H9 (cell line): Measurements from ENCODE around the gene LPCAT3. TPM values are rescaled to one million over a fixed set of nuclear protein-coding genes. Genes with fewer than 3 reads are reported as not detected.

ENCODE experiments used
- DNase-seq: peaks from one replicate; pipeline ENCODE4 v3.0.0-alpha.2; 2017
- H2AFZ ChIP-seq: one replicate; pipeline ENCODE4 v1.6.1; 2013; ENCODE audit warnings: mild to moderate bottlenecking, low read length, control low read depth, moderate library complexity
- H2AK5ac ChIP-seq: 2 replicates; pipeline ENCODE4 v1.6.1; 2013; ENCODE audit warnings: low read length, control low read depth, mixed read lengths; ENCODE audit not compliant: insufficient read length
- H2BK120ac ChIP-seq: one replicate; pipeline ENCODE4 v1.6.1; 2013; ENCODE audit warnings: low read depth, mild to moderate bottlenecking, low read length, control low read depth, inconsistent platforms; ENCODE audit not compliant: poor library complexity, severe bottlenecking
- H2BK12ac ChIP-seq: 2 replicates; pipeline ENCODE4 v1.6.1; 2013; ENCODE audit warnings: low read length, control low read depth, mixed read lengths, low read depth; ENCODE audit not compliant: insufficient read length
- H2BK15ac ChIP-seq: 2 replicates; pipeline ENCODE4 v1.6.1; 2013; ENCODE audit warnings: low read depth, low read length, control low read depth
- H2BK20ac ChIP-seq: one replicate; pipeline ENCODE4 v1.6.1; 2013; ENCODE audit warnings: low read depth, mild to moderate bottlenecking, low read length, control low read depth, inconsistent platforms; ENCODE audit not compliant: poor library complexity, severe bottlenecking
- H2BK5ac ChIP-seq: 2 replicates; pipeline ENCODE4 v1.6.1; 2013; ENCODE audit warnings: low read length, control low read depth, mixed read lengths; ENCODE audit not compliant: insufficient read length
- H3K14ac ChIP-seq: 2 replicates; pipeline ENCODE4 v1.6.1; 2013; ENCODE audit warnings: low read length, control low read depth; ENCODE audit not compliant: insufficient read depth
- H3K18ac ChIP-seq: 2 replicates; pipeline ENCODE4 v1.6.1; 2013; ENCODE audit warnings: low read depth, mild to moderate bottlenecking, mixed read lengths, low read length, control low read depth; ENCODE audit not compliant: insufficient read length
- H3K23ac ChIP-seq: 2 replicates; pipeline ENCODE4 v1.6.1; 2013; ENCODE audit warnings: low read length, control low read depth, mixed read lengths, low read depth; ENCODE audit not compliant: insufficient read length
- H3K23me2 ChIP-seq: 2 replicates; pipeline ENCODE4 v1.6.1; 2013; ENCODE audit warnings: low read depth, mild to moderate bottlenecking, mixed read lengths, low read length, control low read depth; ENCODE audit not compliant: insufficient read length, poor library complexity, severe bottlenecking
- H3K27ac ChIP-seq: 2 replicates; pipeline ENCODE4 v1.5.1; 2013; ENCODE audit warnings: low read length, control low read depth, mixed read lengths, low read depth; ENCODE audit not compliant: insufficient read length
- H3K27me3 ChIP-seq: 2 replicates; pipeline ENCODE4 v1.6.1; 2013; ENCODE audit warnings: low read length, control low read depth, inconsistent platforms; ENCODE audit not compliant: insufficient read depth
- H3K4ac ChIP-seq: 2 replicates; pipeline ENCODE4 v1.6.1; 2013; ENCODE audit warnings: low read depth, mild to moderate bottlenecking, control low read depth, inconsistent platforms, low read length, moderate library complexity
- H3K4me1 ChIP-seq: 2 replicates; pipeline ENCODE4 v1.6.1; 2013; ENCODE audit warnings: low read length, control low read depth, inconsistent platforms; ENCODE audit not compliant: insufficient read depth
- H3K4me2 ChIP-seq: 2 replicates; pipeline ENCODE4 v1.6.1; 2013; ENCODE audit warnings: low read length, control low read depth, mixed read lengths; ENCODE audit not compliant: insufficient read length, insufficient read depth
- H3K56ac ChIP-seq: 2 replicates; pipeline ENCODE4 v1.6.1; 2013; ENCODE audit warnings: low read depth, mild to moderate bottlenecking, mixed read lengths, low read length, control low read depth; ENCODE audit not compliant: insufficient read length
- H3K79me1 ChIP-seq: 2 replicates; pipeline ENCODE4 v1.6.1; 2013; ENCODE audit warnings: low read depth, mild to moderate bottlenecking, moderate library complexity, low read length, control low read depth, inconsistent platforms; ENCODE audit not compliant: insufficient read depth, poor library complexity, severe bottlenecking
- H3K79me2 ChIP-seq: 2 replicates; pipeline ENCODE4 v1.6.1; 2013; ENCODE audit warnings: low read length, control low read depth, inconsistent platforms; ENCODE audit not compliant: insufficient read depth
- H3K9ac ChIP-seq: 2 replicates; pipeline ENCODE4 v1.6.1; 2013; ENCODE audit warnings: low read length, control low read depth, mixed read lengths; ENCODE audit not compliant: insufficient read length; ENCODE audit errors: extremely low read depth
- H3K9me3 ChIP-seq: one replicate; pipeline ENCODE4 v1.6.1; 2013; ENCODE audit warnings: low read depth, low read length, inconsistent platforms; ENCODE audit not compliant: control insufficient read depth
- H3T11ph ChIP-seq: one replicate; pipeline ENCODE4 v1.6.1; 2013; ENCODE audit warnings: mild to moderate bottlenecking, low read length, control low read depth, inconsistent platforms
- H4K20me1 ChIP-seq: one replicate; pipeline ENCODE4 v1.6.1; 2013; ENCODE audit not compliant: control insufficient read depth, insufficient read length, insufficient read depth
- H4K5ac ChIP-seq: 2 replicates; pipeline ENCODE4 v1.6.1; 2013; ENCODE audit warnings: low read depth, mild to moderate bottlenecking, mixed read lengths, low read length, control low read depth; ENCODE audit not compliant: insufficient read length
- H4K8ac ChIP-seq: replicated peaks from 2 replicates; pipeline ENCODE4 v1.6.1; 2013; ENCODE audit warnings: low read length, control low read depth, mixed read lengths, low read depth; ENCODE audit not compliant: insufficient read length
- H4K91ac ChIP-seq: 2 replicates; pipeline ENCODE4 v1.6.1; 2013; ENCODE audit warnings: low read depth, mild to moderate bottlenecking, moderate library complexity, mixed read lengths, low read length, control low read depth; ENCODE audit not compliant: insufficient read length
- H3K27ac Mint-ChIP-seq, 3 experiments: 2 replicates in 2 of 3; 3 replicates in 1 of 3; pipeline ENCODE4 v1.8.0; 2020 to 2021; ENCODE audit warnings: mixed read lengths in 3 of 3, mild to moderate bottlenecking in 1 of 3, moderate library complexity in 1 of 3
- H3K27me3 Mint-ChIP-seq: 2 replicates; pipeline ENCODE4 v1.8.0; 2021; ENCODE audit warnings: low read depth, mild to moderate bottlenecking, moderate library complexity, mixed read lengths
- H3K36me3 Mint-ChIP-seq, 3 experiments: 2 replicates in 2 of 3; 3 replicates in 1 of 3; pipeline ENCODE4 v1.8.0; 2020 to 2021; ENCODE audit warnings: low read depth in 3 of 3, mixed read lengths in 3 of 3; ENCODE audit not compliant: insufficient read depth in 1 of 3
- H3K4me1 Mint-ChIP-seq, 2 experiments: 2 replicates each; pipeline ENCODE4 v1.8.0; 2020; ENCODE audit warnings: mixed read lengths in 2 of 2
- H3K4me3 Mint-ChIP-seq, 2 experiments: 2 replicates in 1 of 2; 3 replicates in 1 of 2; pipeline ENCODE4 v1.8.0; 2020 to 2021; ENCODE audit warnings: mild to moderate bottlenecking in 2 of 2, mixed read lengths in 2 of 2, moderate library complexity in 1 of 2
- H3K9me3 Mint-ChIP-seq, 2 experiments: 2 replicates in 1 of 2; 3 replicates in 1 of 2; pipeline ENCODE4 v1.8.0; 2020; ENCODE audit warnings: mild to moderate bottlenecking in 2 of 2, mixed read lengths in 2 of 2, moderate library complexity in 1 of 2
- CTCF ChIP-seq: fragments of 200-600 bp; sonication (generic); conservative IDR thresholded peaks from 3 replicates; pipeline ENCODE4 v1.8.0; 2021; ENCODE audit warnings: antibody characterized with exemption, mild to moderate bottlenecking
- WGBS: extraction: QIAGEN DNeasy Blood & Tissue Kit; methylation state at CpG from one replicate; pipeline ENCODE4 v1.1.7; 2013; ENCODE audit warnings: missing lambda C conversion rate, low lambda C conversion rate, mixed read lengths; ENCODE audit not compliant: insufficient read length; ENCODE audit errors: extremely low coverage; 5-methylcytosine and 5-hydroxymethylcytosine counted together
- total RNA-seq: library from RNA; stranded (reverse); gene quantifications from 2 replicates; pipeline ENCODE4 v1.2.1, GENCODE V29; 2021

Gene LPCAT3
- total RNA-seq, 1 experiment from 2014 or later = 47.7 TPM

DNA sequence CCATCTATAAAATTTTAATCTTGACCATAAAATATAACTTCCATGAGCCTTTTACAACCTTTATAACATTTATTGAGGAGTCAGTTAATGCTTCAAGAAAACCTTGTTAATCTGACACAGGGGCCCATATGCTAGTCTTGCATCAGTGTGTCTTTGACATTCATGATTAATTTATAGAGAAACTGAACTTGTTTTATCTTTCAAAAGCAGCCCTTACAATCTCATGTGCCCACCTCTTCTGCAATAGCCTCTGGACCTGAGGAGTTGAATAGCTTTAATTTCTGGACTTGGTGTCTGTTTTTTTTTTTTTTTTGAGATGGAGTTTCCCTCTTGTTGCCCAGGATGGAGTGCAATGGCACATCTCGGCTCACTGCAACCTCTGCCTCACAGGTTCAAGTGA, 8.6 kb upstream of the LPCAT3 start:
- Mint-ChIP-seq H3K36me3 (no peaks in the 10 kb centered on the region), H3K27ac (no peak overlapping the region), H3K4me1 (no peaks in the 10 kb centered on the region), H3K4me3 (no peak overlapping the region), H3K9me3 (no peaks in the 10 kb centered on the region), H3K27me3 (no peaks in the 10 kb centered on the region)
- Histone ChIP-seq H3K9ac (no peak overlapping the region), H2BK120ac (no peak overlapping the region), H3K56ac (no peak overlapping the region), H3K23ac (no peak overlapping the region), H2BK20ac (no peak overlapping the region), H3K4me2 (no peak overlapping the region), H3K4ac (no peak overlapping the region), H3K23me2 (no peaks in the 10 kb centered on the region), H3K14ac (no peak overlapping the region), H4K5ac (no peak overlapping the region), H3T11ph (no peak overlapping the region), H4K91ac (no peak overlapping the region), H3K9me3 (no peaks in the 10 kb centered on the region), H2AFZ (no peak overlapping the region), H4K20me1 (no peaks in the 10 kb centered on the region), H3K79me2 (no peaks in the 10 kb centered on the region), H2BK5ac (no peak overlapping the region), H3K18ac (no peak overlapping the region), H3K4me1 (no peaks in the 10 kb centered on the region), H3K27ac (no peak overlapping the region), H2BK12ac (no peak overlapping the region), H3K79me1 (no peaks in the 10 kb centered on the region), H2BK15ac (no peak overlapping the region), H2AK5ac (no peak overlapping the region), H4K8ac (no peak overlapping the region), H3K27me3 (no peaks in the 10 kb centered on the region)
- no CpG with 5 or more reads among the region's 1 CpG for WGBS
- no peak for TF ChIP-seq CTCF
- no peak for DNase-seq
